SK-N-SH treated with all-trans-retinoic acid at 6 μM for 48 hours (cell line): Measurements from ENCODE around the gene ATPAF1.

Experiments used
- BACH2 ChIP-seq: fragments of 250-450 bp; sonication (Bioruptor Pico); IDR thresholded peaks from 2 replicates; pipeline ENCODE4 v1.9.0; 2021; ENCODE audit warnings: mild to moderate bottlenecking, borderline replicate concordance
- CSDC2 ChIP-seq: fragments of 250-450 bp; sonication (Bioruptor Pico); IDR thresholded peaks from 2 replicates; pipeline ENCODE4 v1.5.0; 2020; ENCODE audit warnings: mild to moderate bottlenecking, moderate library complexity
- ESRRG ChIP-seq: fragments of 250-450 bp; sonication (Bioruptor Pico); IDR thresholded peaks from 2 replicates; pipeline ENCODE4 v1.6.1; 2021; ENCODE audit warnings: mild to moderate bottlenecking
- OSR1 ChIP-seq: fragments of 250-450 bp; sonication (Bioruptor Pico); IDR thresholded peaks from 2 replicates; pipeline ENCODE4 v1.8.0; 2022; ENCODE audit warnings: moderate library complexity, mild to moderate bottlenecking, inconsistent platforms
- PATZ1 ChIP-seq: fragments of 250-450 bp; sonication (Bioruptor Pico); IDR thresholded peaks from 2 replicates; pipeline ENCODE4 v1.8.0; 2020; ENCODE audit warnings: mild to moderate bottlenecking, moderate library complexity, borderline replicate concordance
- RARB ChIP-seq: fragments of 250-450 bp; sonication (Bioruptor Pico); IDR thresholded peaks from 2 replicates; pipeline ENCODE4 v1.8.0; 2021; ENCODE audit warnings: mild to moderate bottlenecking, moderate library complexity
- SNAI2 ChIP-seq: fragments of 250-450 bp; sonication (Bioruptor Pico); IDR thresholded peaks from 2 replicates; pipeline ENCODE4 v1.5.0; 2020; ENCODE audit warnings: mild to moderate bottlenecking, moderate library complexity
- TSHZ2 ChIP-seq: fragments of 250-450 bp; sonication (Bioruptor Pico); IDR thresholded peaks from 2 replicates; pipeline ENCODE4 v1.5.0; 2020; ENCODE audit warnings: mild to moderate bottlenecking, moderate library complexity
- ZC3H10 ChIP-seq: fragments of 250-450 bp; sonication (Bioruptor Pico); IDR thresholded peaks from 2 replicates; pipeline ENCODE4 v1.5.1; 2021; ENCODE audit warnings: mild to moderate bottlenecking, moderate library complexity
- ZFP3 ChIP-seq: fragments of 250-450 bp; sonication (Bioruptor Pico); IDR thresholded peaks from 2 replicates; pipeline ENCODE4 v1.5.0; 2020; ENCODE audit warnings: mild to moderate bottlenecking, moderate library complexity
- ZFP30 ChIP-seq: fragments of 450-650 bp; formaldehyde crosslinking; IDR thresholded peaks from 2 replicates; pipeline ENCODE4 v1.5.0; 2022; ENCODE audit warnings: mild to moderate bottlenecking, moderate library complexity
- ZNF70 ChIP-seq: fragments of 450-650 bp; formaldehyde crosslinking; IDR thresholded peaks from 2 replicates; pipeline ENCODE4 v1.5.0; 2020; ENCODE audit warnings: mild to moderate bottlenecking, moderate library complexity
- ZNF8 ChIP-seq: fragments of 450-650 bp; formaldehyde crosslinking; IDR thresholded peaks from 2 replicates; pipeline ENCODE4 v1.5.0; 2020; ENCODE audit warnings: mild to moderate bottlenecking, moderate library complexity

GRCh38 chr1:46708121-46708520, 40.0 kb upstream of the ATPAF1 start:
- no peak for TF ChIP-seq ESRRG (CRISPR knock-in tag)
- TF ChIP-seq BACH2 (CRISPR knock-in tag): no peak
- no peak for TF ChIP-seq PATZ1 (CRISPR knock-in tag)
- no peak for TF ChIP-seq CSDC2 (CRISPR knock-in tag)
- TF ChIP-seq ZC3H10 (CRISPR knock-in tag): no peak
- no peak for TF ChIP-seq ZFP3 (CRISPR knock-in tag)
- TF ChIP-seq SNAI2 (CRISPR knock-in tag): no peak
- no peak for TF ChIP-seq TSHZ2 (CRISPR knock-in tag)
- no peak for TF ChIP-seq ZNF70 (CRISPR knock-in tag)
- TF ChIP-seq OSR1 (CRISPR knock-in tag): no peak
- TF ChIP-seq RARB (CRISPR knock-in tag): no peak
- no peak for TF ChIP-seq ZFP30 (CRISPR knock-in tag)
- TF ChIP-seq ZNF8 (CRISPR knock-in tag): no peak
